Lung (tissue), 12 donors: Measurements from ENCODE around the gene SDR42E1. TPM values are rescaled to one million over a fixed set of nuclear protein-coding genes. Genes with fewer than 3 reads are reported as not detected.

Experiments used
- ATAC-seq: fragments of 200-7000 bp; cut with Tn5 transposase; one replicate; pipeline ENCODE4 v1.9.1; 2020; ENCODE audit warnings: moderate number of reproducible peaks; ENCODE audit not compliant: insufficient read depth, low FRiP score
- DNase-seq, 3 donors: peaks; one replicate each; pipeline ENCODE4 v3.0.0-alpha.2; 2013 to 2017
- H3K27ac ChIP-seq, 2 donors: one replicate each; pipeline ENCODE4 v1.5.1; 2013; ENCODE audit warnings: mild to moderate bottlenecking in 2 of 2, moderate library complexity in 2 of 2, control low read depth in 1 of 2, inconsistent platforms in 1 of 2, low read depth in 1 of 2, low read length in 1 of 2
- H3K27me3 ChIP-seq, 3 donors: one replicate each; pipeline ENCODE4 v1.5.1; 2013; ENCODE audit warnings: low read length in 2 of 3; ENCODE audit not compliant: control insufficient read depth in 3 of 3, insufficient read depth in 3 of 3
- H3K36me3 ChIP-seq, 4 donors: one replicate each; pipeline ENCODE4 v1.5.1; 2013; ENCODE audit warnings: low read length in 4 of 4, mild to moderate bottlenecking in 1 of 4, moderate library complexity in 1 of 4; ENCODE audit not compliant: control insufficient read depth in 4 of 4, insufficient read depth in 4 of 4
- H3K4me1 ChIP-seq, 5 donors: one replicate each; pipeline ENCODE4 v1.5.1; 2013; ENCODE audit warnings: low read length in 5 of 5, mild to moderate bottlenecking in 2 of 5, moderate library complexity in 1 of 5; ENCODE audit not compliant: control insufficient read depth in 5 of 5, insufficient read depth in 5 of 5
- H3K4me3 ChIP-seq: one replicate; pipeline ENCODE4 v1.5.1; 2013; ENCODE audit warnings: mild to moderate bottlenecking, control low read depth, moderate library complexity
- H3K9ac ChIP-seq, 2 donors: one replicate each; pipeline ENCODE4 v1.5.1; 2013; ENCODE audit warnings: low read length in 2 of 2, control low read depth in 1 of 2; ENCODE audit not compliant: insufficient read depth in 1 of 2
- H3K9me3 ChIP-seq, 4 donors: one replicate each; pipeline ENCODE4 v1.5.1; 2013; ENCODE audit warnings: low read length in 3 of 4, mild to moderate bottlenecking in 1 of 4, moderate library complexity in 1 of 4; ENCODE audit not compliant: control insufficient read depth in 4 of 4, insufficient read depth in 3 of 4
- CTCF ChIP-seq: IDR thresholded peaks from 2 replicates; pipeline ENCODE4 v1.5.1; 2012; ENCODE audit warnings: mild to moderate bottlenecking; ENCODE audit errors: control extremely low read depth, extremely low read depth
- WGBS, 2 donors: extraction: QIAGEN DNeasy Blood & Tissue Kit; methylation state at CpG; one replicate each; pipeline ENCODE4 v1.1.7; 2013; 5-methylcytosine and 5-hydroxymethylcytosine counted together
- polyA plus RNA-seq, 2 donors: library from polyadenylated mRNA; stranded (reverse); fragments of 200-250 nt; gene quantifications; one replicate each; pipeline ENCODE4 v1.2.1, GENCODE V29; 2013
- total RNA-seq, 2 donors: library from RNA; depleted of rRNA in 1 of 2; stranded (reverse); fragments of >200 nt in 1 of 2; gene quantifications; one replicate each; pipeline ENCODE4 v1.2.1, GENCODE V29; 2014 to 2021
- donor health status: control.
- donor health status: control.
- donor health status: Bipolar disorder and iron deficiency.
- donor health status: healthy.
- donor health status: DM: yes; HTN: yes; CAD: no.

SDR42E1 gene
- total and polyA plus RNA-seq, 4 donors, result 1.2 to 9.5 (median 4.0) TPM

- TF ChIP-seq CTCF, result no peak
- Histone ChIP-seq H3K27me3 (no peaks in the 10 kb centered on the region), H3K9ac (no peak overlapping the region), H3K9me3 (peaks cover 0 to 3% (median 0%) of the 10 kb centered on the region in 4 donors), H3K4me3 (no peak overlapping the region), H3K4me1 (no peaks in the 10 kb centered on the region), H3K27ac (no peak overlapping the region), H3K36me3 (peaks cover 0 to 7% (median 0%) of the 10 kb centered on the region in 4 donors)
- ATAC-seq (no peak), DNase-seq (no peak)
- 96 to 98% methylated on average over 5 of the region's 5 CpGs for WGBS, 2 donors
Measured at GRCh38 chr16:81946206-81946605, 65.1 kb downstream of the SDR42E1 start.

GRCh38 chr16:81945665-81946064 lies 65.6 kb downstream of the SDR42E1 start:
- H3K36me3 ChIP-seq, result peaks cover 0 to 7% (median 0%) of the 10 kb centered on the region in 4 donors
- H3K4me3 ChIP-seq, result no peak overlapping the region
- H3K9ac ChIP-seq, result no peak overlapping the region
- DNase-seq (no peak), ATAC-seq (no peak)
- no peaks in the 10 kb centered on the region for H3K27me3 ChIP-seq
- H3K27ac ChIP-seq, result no peak overlapping the region
- H3K9me3 ChIP-seq, result no peaks in the 10 kb centered on the region
- no peak for TF ChIP-seq CTCF
- 90 to 93% methylated on average over 1 of the region's 1 CpG for WGBS, 2 donors
- no peaks in the 10 kb centered on the region for H3K4me1 ChIP-seq

- no peak for DNase-seq
- Histone ChIP-seq H3K9ac (no peak overlapping the region), H3K9me3 (no peaks in the 10 kb centered on the region), H3K27me3 (no peaks in the 10 kb centered on the region), H3K4me3 (no peak overlapping the region), H3K36me3 (peaks cover 0 to 1% (median 0%) of the 10 kb centered on the region in 4 donors), H3K4me1 (peaks cover 0 to 7% (median 2%) of the 10 kb centered on the region in 5 donors), H3K27ac (no peak overlapping the region)
- TF ChIP-seq CTCF, result no peak
- no peak for ATAC-seq
- 77 to 94% methylated on average over 7 of the region's 7 CpGs for WGBS, 2 donors
Measured at GRCh38 chr16:81942007-81942601, 69.2 kb downstream of the SDR42E1 start.
